HCT116 (cell line): ENCODE measurements around the gene MAST4.

Source experiments
- CTCF ChIP-seq, 3 experiments: fragments of 200-600 bp in 1 of 3; sonication (generic) in 1 of 3; IDR thresholded peaks in 2 of 3; conservative IDR thresholded peaks in 1 of 3; 2 replicates each; pipeline ENCODE4 v1.5.1; 2012 to 2017; ENCODE audit warnings: low read depth in 2 of 3, low read length in 2 of 3, antibody characterized with exemption in 1 of 3, borderline replicate concordance in 1 of 3, control low read depth in 1 of 3, mild to moderate bottlenecking in 1 of 3, mixed read lengths in 1 of 3, mixed run types in 1 of 3, moderate library complexity in 1 of 3; ENCODE audit not compliant: insufficient read depth in 1 of 3
- EZH2 ChIP-seq: fragments of 200-600 bp; sonication (generic); IDR thresholded peaks from 2 replicates; pipeline ENCODE4 v1.6.1; 2017; ENCODE audit warnings: antibody characterized with exemption, mixed run types
- REST ChIP-seq: IDR thresholded peaks from 2 replicates; pipeline ENCODE4 v1.6.1; 2012; ENCODE audit warnings: low read depth
- TCF7L2 ChIP-seq: IDR thresholded peaks from 2 replicates; pipeline ENCODE4 v1.7.0; 2011; ENCODE audit warnings: borderline replicate concordance, inconsistent platforms; ENCODE audit not compliant: insufficient read depth, insufficient read length; ENCODE audit errors: extremely low read depth
- YY1 ChIP-seq: IDR thresholded peaks from 2 replicates; pipeline ENCODE4 v1.6.1; 2011; ENCODE audit warnings: low read length, low read depth, moderate library complexity, mild to moderate bottlenecking; ENCODE audit not compliant: insufficient replicate concordance; ENCODE audit errors: extremely low read depth
- ZFX ChIP-seq: fragments of 450-650 bp; IDR thresholded peaks from 2 replicates; pipeline ENCODE4 v1.6.1; 2017

GRCh38 chr5:66554884-66555283 lies 41.3 kb upstream of the MAST4 start:
- no peak for TF ChIP-seq TCF7L2
- TF ChIP-seq EZH2, result no peak
- no peak for TF ChIP-seq CTCF (IDR thresholded peaks at IDR 0.05 in 2 of 3, conservative IDR thresholded peaks at IDR 0.05 in 1 of 3; ENCODE audit: borderline replicate concordance in 1 of 3, insufficient read depth in 1 of 3, low read depth in 2 of 3, low read length in 2 of 3)
- no peak for TF ChIP-seq REST
- no peak for TF ChIP-seq YY1
- TF ChIP-seq ZFX, result no peak
